Measurements from ENCODE around the gene CHMP2B.
A peak's percentile ranks its signal among the peaks of the same experiment; 100 is the strongest.
"Not testable (repeated sequence)": the region's sequence is repeated elsewhere in the genome, so short reads cannot be mapped to it uniquely, and the experiment has no call there.

Gene CHMP2B

DNA sequence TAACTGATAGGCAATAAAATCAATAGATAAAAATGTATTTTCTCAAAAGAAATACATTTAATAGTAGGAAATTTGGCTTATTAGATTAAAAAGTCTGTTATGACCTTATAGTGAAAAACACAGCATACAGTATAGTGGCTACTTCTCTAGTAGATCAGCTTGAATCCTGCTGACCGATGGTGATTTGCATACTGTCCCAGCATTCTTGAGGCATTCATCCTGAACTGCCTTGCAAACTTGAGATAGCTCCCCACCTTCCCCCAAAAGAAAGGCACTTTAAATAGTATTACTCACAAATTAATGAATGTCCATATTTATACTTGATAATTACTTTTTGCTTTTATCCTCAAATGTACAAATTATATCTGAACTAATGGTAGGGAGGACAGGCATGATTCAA is 6.7 kb downstream of the CHMP2B start:
- no peak for DNase-seq (ENCODE audit: low read depth)

GRCh38 chr3:87236093-87236492 is 9.0 kb downstream of the CHMP2B start:
- no peak for DNase-seq (ENCODE audit: low read depth)

GRCh38 chr3:87246662-87247429 is 19.7 kb downstream of the CHMP2B start:
- no peak for DNase-seq (ENCODE audit: low read depth)

DNA sequence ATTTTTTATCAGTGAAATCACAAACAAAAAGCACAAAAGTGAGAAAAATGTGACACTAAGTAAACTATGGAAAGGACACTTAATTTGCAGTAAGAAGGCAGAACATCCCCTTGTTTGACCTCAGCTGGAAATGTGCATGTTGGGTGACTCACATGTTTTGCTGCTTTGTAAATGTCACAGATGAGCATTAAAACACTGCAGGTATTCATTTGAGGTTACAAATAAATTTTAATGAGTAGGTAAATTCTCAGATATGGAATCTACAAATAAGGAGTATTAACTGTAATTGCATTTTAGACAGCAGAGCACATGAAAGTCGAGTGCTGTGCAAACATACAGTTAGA is 20.3 kb downstream of the CHMP2B start:
- DNase-seq (ENCODE audit: low read depth), result no peak

- DNase-seq (ENCODE audit: low read depth), result not testable (repeated sequence)
Measured at GRCh38 chr3:87248231-87248630, 21.1 kb downstream of the CHMP2B start.

GRCh38 chr3:87248831-87249230 is 21.7 kb downstream of the CHMP2B start:
- DNase-seq (ENCODE audit: low read depth), result no peak

DNA sequence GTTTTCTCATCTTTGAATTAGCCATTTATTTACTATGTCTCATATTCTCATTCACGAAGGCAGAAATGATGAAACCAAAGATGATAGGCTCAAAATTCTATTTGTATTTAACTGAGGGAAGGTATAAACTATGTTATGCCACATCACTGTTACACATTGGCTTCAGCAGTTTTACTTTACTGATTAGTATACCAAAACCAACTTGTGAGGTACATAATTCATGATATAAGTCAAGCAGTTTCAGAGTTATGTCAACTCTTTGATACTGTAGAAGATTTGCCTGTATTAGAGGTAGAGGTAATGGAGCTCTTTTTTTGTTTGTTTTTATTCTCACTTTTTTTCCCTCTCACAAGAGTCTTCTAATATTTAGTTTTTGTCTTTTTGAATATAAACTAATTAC is 22.9 kb downstream of the CHMP2B start:
- DNase-seq (ENCODE audit: low read depth), result no peak

GRCh38 chr3:87260270-87260669 is 33.2 kb downstream of the CHMP2B start:
- DNase-seq (ENCODE audit: low read depth), result peak; percentile 6

GRCh38 chr3:87261925-87262324 is 34.8 kb downstream of the CHMP2B start:
- no peak for DNase-seq (ENCODE audit: low read depth)

GRCh38 chr3:87267953-87268645 is 41.0 kb downstream of the CHMP2B start:
- no peak for DNase-seq (ENCODE audit: low read depth)

- DNase-seq (ENCODE audit: low read depth), result no peak
Measured at GRCh38 chr3:87268646-87269211, 41.6 kb downstream of the CHMP2B start.

DNA sequence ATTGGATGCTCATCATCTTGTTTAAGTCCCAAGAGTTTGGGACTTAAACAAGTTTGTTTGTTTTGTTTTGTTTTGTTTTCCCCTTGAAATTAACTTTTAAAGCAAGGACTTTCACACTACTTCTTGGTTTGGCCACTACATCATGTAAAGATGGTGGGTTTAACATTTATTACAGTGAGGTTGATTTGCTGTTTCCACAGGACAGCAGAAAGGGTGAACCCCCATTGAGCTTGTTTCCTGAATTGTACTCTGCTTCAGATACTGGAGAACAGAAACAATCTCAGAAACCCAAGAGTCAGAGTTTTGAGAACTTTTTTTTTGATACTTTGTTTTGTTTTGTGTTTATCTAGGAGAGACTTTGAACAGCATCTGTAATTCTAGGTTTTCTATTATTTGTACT is 42.6 kb downstream of the CHMP2B start:
- DNase-seq (ENCODE audit: low read depth), result no peak

DNA sequence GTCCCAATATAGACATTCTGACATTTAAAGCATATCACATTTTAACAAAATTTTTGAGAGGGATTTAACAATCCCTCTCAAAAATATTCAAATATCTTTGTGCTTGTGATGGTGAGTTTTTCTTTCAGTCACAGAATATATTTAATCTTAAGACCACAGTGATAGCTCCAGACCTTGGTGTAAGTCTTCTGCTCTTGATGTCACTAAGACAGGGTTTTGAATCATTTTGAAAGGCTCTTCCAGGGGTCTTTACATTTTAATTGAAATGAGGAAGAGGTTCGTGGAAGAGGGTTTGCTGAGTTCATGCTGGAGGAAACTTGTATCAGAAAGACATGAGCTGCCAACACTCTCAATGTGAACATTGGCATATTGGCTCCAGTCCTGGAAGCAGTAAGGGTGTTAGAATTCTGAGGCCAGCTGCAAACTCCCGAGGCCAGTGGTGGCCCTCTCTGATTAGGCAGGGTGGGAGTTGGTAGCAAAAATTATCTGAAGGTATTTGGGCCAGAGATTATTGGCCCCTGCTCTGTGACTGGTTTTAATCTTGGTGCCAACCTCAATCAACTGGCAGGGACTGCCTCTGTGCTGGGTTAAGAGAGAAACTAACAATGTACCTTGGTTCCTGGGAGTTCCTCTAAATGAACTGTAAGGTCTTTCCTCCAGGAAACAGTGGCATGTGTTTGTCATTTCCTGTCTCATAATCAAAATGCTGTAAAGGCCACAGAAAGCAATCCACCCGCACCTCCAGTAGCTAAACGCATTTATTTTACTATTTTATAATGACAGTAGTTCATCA is 44.0 kb downstream of the CHMP2B start:
- no peak for DNase-seq (ENCODE audit: low read depth)

- no peak for DNase-seq (ENCODE audit: low read depth)
Measured at GRCh38 chr3:87272718-87273341, 45.7 kb downstream of the CHMP2B start.

DNA sequence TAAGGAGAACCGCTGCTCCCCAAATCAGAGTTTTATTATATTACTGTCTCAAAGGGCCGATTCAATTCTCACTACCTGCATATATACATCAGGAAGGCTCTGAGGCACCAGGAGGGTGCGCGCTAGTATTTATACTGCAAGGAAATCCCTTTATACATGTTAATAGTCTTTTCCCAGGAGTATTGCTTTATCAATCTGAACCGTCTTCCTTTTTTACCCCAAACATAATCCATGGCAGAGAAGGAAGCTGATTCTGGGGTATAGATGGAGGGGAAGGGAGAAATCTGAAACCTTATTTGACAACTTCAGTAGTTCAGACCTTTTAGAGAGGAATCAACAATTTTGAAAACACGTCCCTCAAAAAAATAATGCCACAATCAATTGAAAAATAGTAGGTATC is 49.4 kb downstream of the CHMP2B start, which contains the start of gene POU1F1:
Gene POU1F1 (minus strand): TSS at position 101 of the 400 bp plus-strand sequence. CDS start 122 bp downstream, outside the sequence.
- no peak for DNase-seq (ENCODE audit: low read depth)

GRCh38 chr3:87287011-87287410 is 59.9 kb downstream of the CHMP2B start:
- no peak for DNase-seq (ENCODE audit: low read depth)

GRCh38 chr3:87288446-87288845 is 61.3 kb downstream of the CHMP2B start:
- no peak for DNase-seq (ENCODE audit: low read depth)

DNA sequence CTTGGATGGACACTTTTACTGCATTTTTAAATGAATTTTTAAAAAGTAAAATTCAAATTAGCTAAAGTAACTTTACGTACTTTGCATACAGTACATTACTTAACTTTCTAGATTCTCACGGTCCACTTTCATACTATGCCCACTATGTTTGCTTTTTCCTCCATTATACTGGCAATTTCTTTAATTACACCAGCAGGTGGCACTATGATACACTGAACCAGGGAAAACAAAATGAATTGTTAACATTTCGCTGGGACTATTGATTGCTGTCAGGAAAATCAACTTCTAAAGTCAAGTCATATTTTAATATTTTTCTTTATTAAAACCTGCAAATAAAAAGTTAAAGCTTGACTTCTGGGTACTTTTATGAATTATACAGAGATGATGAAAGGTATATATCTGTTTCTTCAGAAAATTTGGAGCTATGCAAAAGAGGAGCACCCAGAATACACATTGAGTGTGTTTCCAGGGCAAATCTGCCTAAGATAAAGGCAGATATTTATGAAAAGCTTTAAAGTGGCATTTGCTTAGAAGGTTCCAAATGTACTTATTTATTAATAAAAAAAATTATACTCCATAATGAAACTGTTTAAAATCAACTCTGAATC is 71.1 kb downstream of the CHMP2B start:
- DNase-seq (ENCODE audit: low read depth), result no peak

GRCh38 chr3:87305031-87305430 is 77.9 kb downstream of the CHMP2B start:
- DNase-seq (ENCODE audit: low read depth), result not testable (repeated sequence)

All from stimulated activated CD8-positive, alpha-beta memory T cell treated with anti-CD3 and anti-CD28 coated beads, Interleukin-15, amount 100 ng/mL, for 1 hour (primary cell).